ENCODE results near the gene PLEKHB2.
"Not testable (repeated sequence)": the region's sequence is repeated elsewhere in the genome, so short reads cannot be mapped to it uniquely, and the experiment has no call there.

The PLEKHB2 gene

DNA sequence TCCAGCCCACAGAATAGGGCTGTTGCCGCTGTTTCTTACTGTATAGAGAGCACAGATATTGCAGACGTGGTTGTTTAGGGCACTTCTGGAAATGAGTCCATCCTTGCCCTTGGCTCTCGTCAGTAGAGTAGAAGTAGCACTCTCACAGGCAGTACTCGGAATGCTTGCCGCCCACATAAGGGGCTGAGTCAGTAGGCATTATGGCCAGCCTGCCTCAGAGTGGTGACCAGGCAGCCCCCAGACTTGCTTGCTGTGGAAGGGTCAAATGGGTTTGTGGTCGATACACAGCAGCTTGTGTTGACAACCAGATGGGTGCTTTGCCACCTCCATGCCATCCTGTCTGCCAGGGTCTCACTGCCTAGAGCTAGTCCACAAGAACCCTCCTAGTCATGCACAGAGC lies 38.7 kb downstream of the PLEKHB2 start:
- DNase-seq (ENCODE audit: low read depth), result no peak

DNA sequence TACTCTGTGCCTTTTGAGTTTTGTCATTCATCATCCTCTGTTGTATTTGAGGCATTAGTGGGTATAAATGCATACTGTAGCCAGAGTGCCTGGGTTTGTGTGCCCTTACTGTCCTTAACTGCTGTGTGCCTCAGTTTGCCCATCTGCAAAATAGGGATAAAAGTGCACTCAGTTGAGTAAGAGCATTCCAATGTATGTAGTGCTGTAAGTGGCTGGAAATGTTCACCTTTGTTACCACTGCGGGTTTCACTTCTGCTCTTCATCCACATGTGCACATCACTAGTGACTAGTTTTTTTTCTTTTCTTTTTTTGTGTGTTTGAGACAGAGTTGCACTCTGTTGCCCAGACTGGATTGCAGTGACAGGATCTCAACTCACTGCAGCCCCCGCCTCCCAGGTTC lies 39.9 kb downstream of the PLEKHB2 start:
- DNase-seq (ENCODE audit: low read depth), result no peak

DNA sequence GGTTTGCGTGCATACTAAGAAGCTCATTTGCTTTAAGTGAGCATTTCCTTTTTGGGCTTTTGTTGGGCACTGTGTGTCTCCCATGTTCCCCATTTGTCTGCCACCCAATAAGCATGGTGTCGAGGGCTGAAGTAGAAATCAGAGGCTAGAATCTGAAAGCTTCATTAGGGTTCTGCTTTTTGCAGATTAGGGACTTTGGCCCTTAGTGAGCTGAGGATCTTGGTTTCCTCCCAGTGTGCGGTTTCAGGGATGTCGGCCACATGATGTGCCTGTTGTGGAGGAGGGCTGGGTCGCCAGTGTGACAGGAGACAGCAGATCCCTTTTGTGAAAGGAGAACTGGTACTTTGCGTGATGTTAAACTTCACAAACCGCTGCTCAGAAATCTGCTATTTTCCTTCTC lies 41.1 kb downstream of the PLEKHB2 start:
- no peak for DNase-seq (ENCODE audit: low read depth)

DNA sequence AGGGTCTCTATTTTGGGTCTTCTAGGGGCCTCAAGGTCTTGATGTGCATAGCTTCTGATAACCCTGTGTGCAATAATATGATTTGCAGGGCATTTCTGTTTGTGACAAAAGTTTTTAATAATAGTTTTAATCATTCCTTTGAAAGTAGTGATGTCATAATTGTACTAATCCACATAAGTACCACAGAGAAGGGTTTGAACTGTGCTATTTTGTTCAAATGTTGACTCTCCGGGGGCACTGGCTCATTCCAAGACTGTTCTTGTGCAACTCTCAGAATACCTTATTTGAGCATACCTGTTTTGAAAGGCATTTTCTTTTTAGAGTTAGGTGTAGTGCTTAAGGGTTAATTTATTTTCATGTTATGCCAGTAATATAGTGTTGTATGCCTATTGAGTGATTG lies 41.6 kb downstream of the PLEKHB2 start:
- no peak for DNase-seq (ENCODE audit: low read depth)

DNA sequence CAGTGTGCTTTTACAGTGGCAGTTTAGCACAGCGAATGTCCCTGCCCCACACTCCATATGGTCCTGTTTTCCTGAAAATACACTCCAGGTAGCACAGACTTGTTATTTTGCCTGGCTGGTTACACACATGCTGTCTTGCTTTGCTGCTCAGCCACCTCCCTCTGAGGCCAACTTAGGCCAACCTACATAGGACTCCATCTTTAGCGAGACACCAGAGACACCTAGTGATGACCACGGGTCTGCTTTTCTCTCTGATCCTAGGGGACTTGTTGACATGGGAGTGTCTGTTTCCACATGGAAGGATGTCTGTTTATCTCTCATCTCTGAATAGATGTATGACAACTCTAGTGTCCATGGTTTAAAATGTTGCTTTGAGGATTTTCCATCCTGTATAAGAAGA lies 43.3 kb downstream of the PLEKHB2 start:
- DNase-seq (ENCODE audit: low read depth), result no peak

DNA sequence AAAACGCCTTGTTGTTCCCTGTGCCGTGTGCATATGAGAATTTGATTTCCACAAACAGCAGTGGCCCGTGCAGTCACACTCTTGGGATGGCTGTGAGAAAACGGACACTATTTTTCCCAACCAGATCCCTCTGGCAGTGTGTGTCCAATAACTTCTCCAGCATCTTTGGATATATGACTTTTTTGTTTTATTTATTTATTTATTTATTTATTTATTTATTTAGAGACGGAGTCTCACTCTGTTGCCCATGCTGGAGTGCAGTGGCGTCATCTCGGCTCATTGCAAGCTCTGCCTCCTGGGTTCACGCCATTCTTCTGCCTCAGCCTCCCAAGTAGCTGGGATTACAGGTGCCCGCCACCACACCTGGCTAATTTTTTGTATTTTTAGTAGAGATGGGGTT lies 45.0 kb downstream of the PLEKHB2 start:
- not testable (repeated sequence) for DNase-seq (ENCODE audit: low read depth)

DNA sequence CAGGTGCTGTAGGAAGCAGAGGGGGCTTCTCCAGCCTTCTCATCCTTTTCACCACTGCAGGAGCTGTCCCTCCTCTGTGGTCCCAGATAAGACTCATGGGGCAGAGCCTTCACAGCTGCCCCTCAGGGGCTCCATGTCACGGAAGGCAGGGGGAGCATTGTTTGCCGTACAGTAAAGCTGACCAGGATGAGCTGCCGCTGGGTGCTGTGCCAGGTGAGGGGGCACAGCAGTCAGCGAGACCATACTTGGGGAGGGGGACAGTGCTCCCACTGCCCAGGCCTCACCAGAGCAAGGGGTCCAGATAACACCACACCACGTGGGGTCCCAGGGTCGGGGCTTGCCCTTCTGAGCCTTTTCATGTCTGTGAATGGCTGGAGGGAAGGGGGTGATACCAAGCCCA lies 46.3 kb downstream of the PLEKHB2 start:
- DNase-seq (ENCODE audit: low read depth), result no peak

DNA sequence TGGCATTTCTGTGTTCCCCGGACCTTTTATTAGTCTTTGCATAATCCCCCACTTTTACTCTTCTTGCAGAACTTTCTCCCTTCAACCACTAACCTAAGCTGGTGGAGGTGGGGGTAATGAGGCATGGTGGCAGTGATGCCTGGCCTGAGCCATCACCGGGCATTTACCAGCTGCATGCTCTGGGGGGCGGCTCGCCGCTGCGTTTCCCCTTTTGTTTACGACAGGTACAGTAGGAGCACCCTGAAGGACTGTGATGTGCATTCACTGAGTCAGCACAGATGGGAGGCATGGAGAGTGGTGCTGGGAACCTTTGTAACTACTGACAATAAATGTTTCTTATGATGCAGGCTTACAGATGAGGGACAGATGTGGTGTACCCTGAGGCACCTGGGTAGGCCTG lies 46.9 kb downstream of the PLEKHB2 start:
- DNase-seq (ENCODE audit: low read depth), result no peak

DNA sequence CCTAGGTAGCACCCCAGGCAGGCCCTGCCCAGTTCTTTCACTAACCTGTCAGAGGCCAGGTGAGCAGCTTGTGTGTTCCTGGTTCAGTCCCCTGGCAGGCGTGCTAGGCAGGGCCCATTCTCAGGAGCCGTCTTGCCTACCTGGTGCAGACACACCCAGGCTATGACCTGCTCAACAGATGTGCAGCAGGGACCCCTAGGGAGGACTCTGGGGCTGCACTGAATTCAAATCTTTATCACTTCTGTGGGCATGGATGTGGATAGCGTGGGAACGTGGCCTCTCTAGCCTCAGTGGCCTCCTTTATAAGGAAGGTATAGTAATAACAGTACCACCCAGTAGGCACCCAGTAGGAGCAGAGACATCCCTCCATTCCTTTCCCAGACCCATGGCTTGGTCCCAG lies 48.4 kb downstream of the PLEKHB2 start:
- DNase-seq (ENCODE audit: low read depth), result peak; percentile 1

DNA sequence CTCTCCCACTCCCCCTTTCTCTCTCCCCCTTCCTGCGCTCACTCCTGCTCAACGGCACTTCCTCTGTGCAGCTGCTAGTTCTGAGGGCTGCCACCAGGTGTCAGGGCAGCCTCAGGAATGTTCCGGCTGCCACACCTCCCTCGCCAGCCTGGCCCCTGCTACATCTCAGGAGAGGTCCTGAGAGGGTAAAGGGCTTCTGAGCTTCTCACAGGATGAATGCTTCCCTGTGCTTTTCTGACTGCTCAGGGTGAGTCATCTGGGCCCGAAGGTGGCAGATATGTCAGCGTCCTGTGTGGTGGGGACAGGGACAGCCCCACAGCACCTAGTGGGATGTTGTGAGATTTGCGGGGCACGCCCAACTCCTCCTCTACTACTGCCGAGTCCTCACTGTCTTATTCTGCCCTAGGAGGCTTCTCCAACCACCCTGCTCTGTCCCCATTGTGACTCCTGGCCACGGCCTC lies 49.0 kb downstream of the PLEKHB2 start:
- peak; percentile 24 for DNase-seq (ENCODE audit: low read depth)

DNA sequence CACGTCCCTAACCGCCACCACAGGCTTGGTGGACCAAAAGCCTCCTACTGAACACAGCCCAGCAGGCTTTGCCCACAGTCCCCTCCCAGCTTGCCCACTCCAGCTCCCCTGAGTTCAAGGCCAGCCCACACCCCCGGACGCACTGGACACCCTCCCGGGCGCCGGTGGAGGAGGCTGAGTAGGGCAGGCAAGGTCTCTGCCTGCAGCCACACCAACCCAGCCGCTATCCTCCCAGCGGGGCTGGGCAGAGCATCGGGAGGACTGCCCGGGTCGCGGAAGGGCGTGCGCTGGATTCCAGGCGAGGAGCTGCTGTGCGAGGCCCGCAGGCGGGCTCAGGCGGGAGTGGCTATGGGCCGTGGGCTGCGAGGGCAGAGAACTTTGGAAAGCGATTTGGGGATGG lies 49.5 kb downstream of the PLEKHB2 start:
- no peak for DNase-seq (ENCODE audit: low read depth)

DNA sequence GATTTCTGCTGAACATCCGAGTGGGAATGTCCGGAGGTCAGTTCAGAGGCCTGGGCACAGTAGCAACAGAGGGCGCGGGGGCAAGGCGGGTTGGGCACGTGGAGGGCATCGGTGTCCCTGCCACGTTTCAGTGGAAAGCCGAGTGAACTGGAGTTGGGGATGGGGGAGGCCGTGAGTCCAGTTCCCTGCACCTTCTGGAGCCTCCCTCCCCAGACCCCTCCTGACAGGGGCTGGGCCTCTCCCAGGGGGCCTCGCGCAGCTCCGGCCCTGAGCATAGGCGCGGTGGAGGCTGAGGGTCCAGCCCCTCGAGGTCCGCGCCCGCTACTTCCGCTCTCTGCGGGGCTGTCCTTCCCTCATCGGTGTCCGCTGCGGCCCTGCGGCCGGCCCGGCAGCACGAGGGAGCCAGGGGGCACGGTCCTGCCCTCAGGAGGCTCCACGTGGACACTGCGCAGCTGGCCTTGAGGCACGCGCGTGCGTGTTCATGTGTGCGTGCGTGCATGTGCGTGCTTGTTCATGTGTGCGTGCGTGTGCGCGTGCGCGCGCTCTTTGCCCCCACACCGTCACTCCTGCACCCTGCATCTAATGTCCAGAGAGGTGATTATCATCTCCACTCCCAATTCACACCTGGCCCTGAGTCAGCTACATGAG lies 50.2 kb downstream of the PLEKHB2 start:
- no peak for DNase-seq (ENCODE audit: low read depth)

DNA sequence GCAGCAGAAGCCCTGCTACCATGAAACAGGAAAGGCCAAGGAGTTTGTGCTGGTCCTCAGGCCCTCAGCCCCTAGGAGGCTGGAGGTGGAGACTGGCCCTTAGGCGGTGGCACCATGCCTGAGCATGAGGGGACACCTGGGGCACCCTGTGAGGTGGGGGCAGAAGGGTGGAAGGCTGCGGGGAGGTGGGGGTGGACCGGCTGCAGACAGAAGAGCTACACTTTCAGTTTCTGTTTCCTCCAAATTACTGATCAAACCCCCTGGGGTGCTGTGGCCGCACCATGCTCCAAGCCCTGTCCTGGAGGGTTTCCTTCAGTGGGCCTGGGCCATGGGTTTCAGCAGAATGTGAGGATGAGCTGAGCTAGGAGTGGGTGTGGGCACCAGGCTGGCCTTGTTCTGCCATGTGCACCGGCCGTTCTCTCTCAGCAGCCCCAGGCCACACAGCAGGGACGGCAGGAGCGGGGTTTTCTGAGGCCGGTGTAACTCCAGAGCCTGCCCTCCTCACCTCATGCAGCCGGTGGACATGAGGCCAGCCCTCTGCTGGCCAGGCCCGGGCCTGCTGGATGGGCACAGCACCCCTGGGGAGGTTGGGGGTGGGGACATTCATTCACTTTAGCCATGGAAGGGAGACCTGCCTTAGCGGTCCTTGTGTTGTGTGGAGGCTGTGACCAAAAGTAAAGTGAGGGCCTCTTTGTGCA lies 51.5 kb downstream of the PLEKHB2 start:
- DNase-seq (ENCODE audit: low read depth), result no peak

DNA sequence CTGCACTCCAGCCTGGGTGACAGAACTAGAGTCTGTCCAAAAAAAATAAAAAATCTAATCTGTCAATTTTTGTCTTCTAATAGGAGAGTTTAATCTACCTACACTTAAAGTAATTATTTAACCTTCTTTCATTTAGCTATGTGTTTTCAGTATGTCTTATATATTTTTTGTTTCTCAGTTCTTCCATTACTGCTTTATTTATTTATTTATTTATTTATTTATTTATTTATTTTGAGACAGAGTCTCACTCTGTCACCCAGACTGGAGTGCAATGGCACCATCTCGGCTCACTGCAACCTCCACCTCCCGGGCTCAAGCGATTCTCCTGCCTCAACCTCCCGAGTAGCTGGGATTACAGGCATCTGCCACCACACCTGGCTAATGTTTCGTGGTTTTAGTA lies 60.4 kb downstream of the PLEKHB2 start:
- not testable (repeated sequence) for DNase-seq (ENCODE audit: low read depth)

DNA sequence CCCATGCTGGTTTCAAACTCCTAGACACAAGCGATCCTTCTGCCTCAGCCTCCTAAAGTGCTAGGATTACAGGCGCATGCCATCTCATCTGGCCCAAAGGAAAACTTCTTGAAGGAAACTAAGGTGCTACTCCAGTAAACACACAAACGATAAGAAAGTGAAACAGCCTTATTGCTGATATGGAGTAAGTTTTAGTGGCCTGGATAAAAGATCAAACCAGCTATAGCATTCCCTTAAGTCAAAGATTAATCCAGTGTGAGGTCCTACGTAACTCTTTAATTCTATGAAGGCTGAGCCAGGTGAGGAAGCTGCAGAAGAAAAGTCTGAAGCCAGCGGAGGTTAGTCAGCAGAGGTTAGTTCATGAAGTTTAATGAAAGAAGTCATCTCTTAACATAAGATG lies 63.4 kb downstream of the PLEKHB2 start:
- no peak for DNase-seq (ENCODE audit: low read depth)

DNA sequence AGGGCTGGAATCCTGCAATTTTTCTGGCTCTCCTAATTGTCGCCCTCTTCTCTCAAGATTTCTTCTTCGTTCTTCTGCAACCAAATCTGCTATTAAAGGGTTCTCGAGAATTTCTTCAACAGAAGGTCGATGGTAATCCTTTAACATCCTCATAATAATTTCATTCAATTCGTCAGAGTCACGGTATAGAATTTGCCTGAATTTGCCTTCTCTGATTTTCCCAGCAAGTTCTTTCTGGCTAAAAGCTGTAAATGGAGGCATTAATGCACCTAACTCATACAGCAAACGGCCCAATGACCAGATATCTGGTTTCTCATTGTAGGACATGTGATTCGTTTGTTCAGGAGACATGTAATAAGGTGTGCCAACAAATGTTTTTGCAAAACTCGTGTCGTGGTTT lies 72.9 kb downstream of the PLEKHB2 start:
- DNase-seq (ENCODE audit: low read depth), result not testable (repeated sequence)

DNA sequence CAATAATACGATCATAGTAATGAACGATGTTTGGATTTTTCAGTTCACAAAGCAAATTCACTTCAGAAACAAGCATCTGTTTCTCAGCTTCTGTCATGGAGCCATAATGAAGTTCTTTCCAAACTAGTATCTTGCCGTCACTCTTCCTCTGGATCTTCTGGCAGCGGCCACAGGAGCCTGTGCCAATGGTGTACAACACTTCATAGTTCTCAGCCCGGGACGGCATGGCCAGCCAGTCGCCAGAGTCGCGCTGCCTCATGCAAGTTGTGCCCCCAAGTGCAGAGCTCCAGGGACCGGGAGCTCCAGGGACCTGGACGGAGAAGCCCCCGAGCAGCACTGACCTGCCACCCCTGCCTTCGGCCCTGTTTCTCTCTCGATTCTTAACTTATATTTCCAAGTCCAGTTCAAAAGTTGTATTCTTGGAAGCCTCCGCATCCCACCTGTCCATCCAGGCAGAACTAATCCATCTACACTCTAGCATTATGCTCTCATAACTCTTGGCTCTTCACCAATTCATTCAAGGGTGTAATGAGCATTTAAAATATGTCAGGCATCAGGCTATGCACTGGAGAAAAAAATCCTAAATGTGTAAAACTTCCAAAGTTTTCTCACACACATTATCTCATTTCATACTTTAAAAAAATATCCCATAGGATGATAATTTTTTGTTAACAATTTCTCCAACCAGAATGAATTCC lies 73.7 kb downstream of the PLEKHB2 start:
- not testable (repeated sequence) for DNase-seq (ENCODE audit: low read depth)

DNA sequence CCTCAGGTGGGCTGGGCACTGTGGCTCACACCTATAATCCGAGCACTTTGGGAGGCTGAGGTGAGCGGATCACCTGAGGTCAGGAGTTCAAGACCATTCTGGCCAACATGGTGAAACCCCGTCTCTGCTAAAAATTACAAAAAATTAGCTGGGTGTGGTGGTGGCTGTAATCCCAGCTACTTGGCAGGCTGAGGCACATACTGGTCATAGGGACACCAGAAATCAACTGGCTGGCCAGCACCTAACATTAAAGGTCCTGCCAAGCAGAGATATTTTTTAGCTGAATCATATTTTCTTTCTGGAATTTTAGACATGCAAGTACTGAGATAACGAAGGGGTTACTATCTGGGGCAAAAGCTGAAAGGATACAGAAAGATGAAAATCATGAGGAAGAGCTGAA lies 76.3 kb downstream of the PLEKHB2 start:
- DNase-seq (ENCODE audit: low read depth), result peak; percentile 10

DNA sequence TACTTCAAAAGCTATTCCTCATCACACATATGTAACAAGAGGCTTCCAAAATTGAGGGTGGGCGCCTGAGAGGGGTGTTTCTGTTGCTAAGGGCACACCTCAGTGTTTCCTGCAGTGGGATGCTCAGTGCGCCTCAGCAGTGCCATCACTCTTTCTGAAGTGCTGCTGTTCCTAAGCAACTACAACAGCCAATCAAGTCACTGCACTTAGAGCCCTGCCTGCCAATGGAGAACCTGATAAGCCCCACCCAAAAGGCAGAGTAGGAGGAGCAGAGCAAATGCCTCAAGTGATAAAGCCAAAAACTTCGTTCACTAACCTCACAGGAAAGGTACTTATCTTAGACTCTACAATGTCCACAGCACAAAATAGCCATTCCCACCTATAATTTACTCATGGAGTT lies 88.3 kb downstream of the PLEKHB2 start:
- DNase-seq (ENCODE audit: low read depth), result not testable (repeated sequence)

DNA sequence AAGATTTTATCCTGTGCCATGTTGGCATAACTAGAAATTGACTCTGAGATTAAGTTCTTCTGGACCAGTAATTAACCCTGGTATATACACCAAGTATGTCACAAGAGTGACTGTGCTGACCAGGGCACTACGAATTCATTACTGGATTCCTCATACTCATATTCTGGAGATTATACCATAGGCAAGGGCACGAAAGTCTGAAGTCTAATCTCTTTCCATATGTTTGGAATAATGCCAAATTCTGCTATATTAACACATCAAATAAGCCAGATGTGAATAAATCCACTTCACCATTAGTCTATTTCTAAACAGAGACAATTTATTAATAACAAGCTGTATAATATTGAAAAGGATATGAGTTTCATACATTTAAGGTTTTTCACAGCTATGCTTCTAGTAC lies 91.0 kb downstream of the PLEKHB2 start:
- DNase-seq (ENCODE audit: low read depth), result not testable (repeated sequence)
